GM12878 (cell line): ENCODE results near the gene EPRS1.

ENCODE experiments used
- HDAC2 ChIP-seq: fragments of 200-600 bp; sonication (generic); IDR thresholded peaks from 2 replicates; pipeline ENCODE4 v1.6.1; 2017
- JUND ChIP-seq: IDR thresholded peaks from 2 replicates; pipeline ENCODE4 v1.6.1; 2012; ENCODE audit warnings: low read depth, mild to moderate bottlenecking, low read length, improper control_type of control experiment, moderate library complexity
- POLR2A ChIP-seq: IDR thresholded peaks from 2 replicates; pipeline ENCODE4 v1.6.1; 2011; ENCODE audit warnings: low read depth, mild to moderate bottlenecking, low read length
- RFX5 ChIP-seq: IDR thresholded peaks from 2 replicates; pipeline ENCODE4 v1.6.1; 2011; ENCODE audit warnings: low read depth, low read length, improper control_type of control experiment
- ZNF24 ChIP-seq: fragments of 450-650 bp; IDR thresholded peaks from 2 replicates; pipeline ENCODE4 v1.6.1; 2017; ENCODE audit warnings: antibody characterized with exemption, mild to moderate bottlenecking
- TF ChIP-seq, protein P1 (sequence below), 3 experiments: IDR thresholded peaks in 2 of 3; conservative IDR thresholded peaks in 1 of 3; 2 replicates each; pipeline ENCODE4 v1.5.1; 2011; ENCODE audit warnings: low read depth in 3 of 3, low read length in 3 of 3, mild to moderate bottlenecking in 3 of 3, control low read depth in 2 of 3, moderate library complexity in 2 of 3, inconsistent platforms in 1 of 3, mixed read lengths in 1 of 3; ENCODE audit not compliant: control insufficient read depth in 2 of 3, insufficient read depth in 1 of 3; ENCODE audit errors: extremely low read depth in 1 of 3
- TF ChIP-seq, protein P2 (sequence below): fragments of 450-650 bp; IDR thresholded peaks from 2 replicates; pipeline ENCODE4 v1.6.1; 2016; ENCODE audit warnings: mild to moderate bottlenecking, moderate library complexity, borderline replicate concordance
- TF ChIP-seq, protein P3 (sequence below): IDR thresholded peaks from 2 replicates; pipeline ENCODE4 v1.6.1; 2012; ENCODE audit warnings: low read depth, low read length, improper control_type of control experiment

DNA sequence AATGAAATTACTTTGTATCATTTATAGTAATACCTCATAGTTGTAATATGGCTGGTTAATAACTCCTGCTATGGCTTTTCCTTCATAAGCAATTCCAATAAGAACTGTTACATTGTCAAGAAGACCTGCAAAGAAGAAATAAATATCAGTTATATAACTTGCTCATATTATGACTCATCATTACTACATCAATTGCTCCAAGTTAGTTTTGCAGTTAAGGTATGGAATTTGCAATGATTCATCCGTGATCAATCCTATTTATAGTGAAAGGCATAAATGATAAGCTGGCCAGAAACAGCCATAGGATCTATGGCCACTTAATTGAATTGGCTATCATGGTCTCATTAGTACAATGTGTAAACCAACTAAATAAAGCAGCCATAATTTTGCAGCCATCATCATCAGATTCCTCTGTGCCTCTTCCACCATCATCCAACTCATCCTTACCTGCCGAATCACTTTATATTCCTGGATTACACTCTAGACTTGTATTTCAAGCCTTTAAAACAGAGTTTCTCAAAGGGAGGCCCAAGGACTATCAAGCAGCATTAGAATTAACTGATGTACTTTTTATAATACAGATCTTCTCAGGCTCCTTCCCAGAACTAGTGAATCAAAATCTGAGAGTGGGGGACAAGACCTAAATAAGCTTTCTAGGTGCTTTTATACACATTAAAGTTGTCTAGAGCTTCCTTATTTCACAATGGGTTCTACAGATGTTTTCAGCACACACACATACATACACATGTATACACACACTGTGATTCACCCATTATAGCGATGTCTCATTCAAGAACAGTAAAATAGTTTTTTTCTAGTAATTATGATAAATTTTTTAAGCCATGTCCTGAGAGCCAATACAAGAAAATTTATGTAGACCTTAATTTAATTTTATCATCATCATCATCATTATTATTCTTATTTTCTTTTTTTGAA lies 21.2 kb upstream of the EPRS1 start:
- no peak for TF ChIP-seq ZNF24
- no peak for TF ChIP-seq RFX5
- TF ChIP-seq JUND = no peak
- TF ChIP-seq, protein P1, sequence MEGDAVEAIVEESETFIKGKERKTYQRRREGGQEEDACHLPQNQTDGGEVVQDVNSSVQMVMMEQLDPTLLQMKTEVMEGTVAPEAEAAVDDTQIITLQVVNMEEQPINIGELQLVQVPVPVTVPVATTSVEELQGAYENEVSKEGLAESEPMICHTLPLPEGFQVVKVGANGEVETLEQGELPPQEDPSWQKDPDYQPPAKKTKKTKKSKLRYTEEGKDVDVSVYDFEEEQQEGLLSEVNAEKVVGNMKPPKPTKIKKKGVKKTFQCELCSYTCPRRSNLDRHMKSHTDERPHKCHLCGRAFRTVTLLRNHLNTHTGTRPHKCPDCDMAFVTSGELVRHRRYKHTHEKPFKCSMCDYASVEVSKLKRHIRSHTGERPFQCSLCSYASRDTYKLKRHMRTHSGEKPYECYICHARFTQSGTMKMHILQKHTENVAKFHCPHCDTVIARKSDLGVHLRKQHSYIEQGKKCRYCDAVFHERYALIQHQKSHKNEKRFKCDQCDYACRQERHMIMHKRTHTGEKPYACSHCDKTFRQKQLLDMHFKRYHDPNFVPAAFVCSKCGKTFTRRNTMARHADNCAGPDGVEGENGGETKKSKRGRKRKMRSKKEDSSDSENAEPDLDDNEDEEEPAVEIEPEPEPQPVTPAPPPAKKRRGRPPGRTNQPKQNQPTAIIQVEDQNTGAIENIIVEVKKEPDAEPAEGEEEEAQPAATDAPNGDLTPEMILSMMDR (IDR thresholded peaks at IDR 0.05 in 2 of 3, conservative IDR thresholded peaks at IDR 0.05 in 1 of 3; ENCODE audit: control insufficient read depth in 2 of 3, extremely low read depth in 1 of 3, insufficient read depth in 1 of 3, low read depth in 3 of 3, low read length in 3 of 3) = no peak
- no peak for TF ChIP-seq POLR2A
- TF ChIP-seq, protein P2, sequence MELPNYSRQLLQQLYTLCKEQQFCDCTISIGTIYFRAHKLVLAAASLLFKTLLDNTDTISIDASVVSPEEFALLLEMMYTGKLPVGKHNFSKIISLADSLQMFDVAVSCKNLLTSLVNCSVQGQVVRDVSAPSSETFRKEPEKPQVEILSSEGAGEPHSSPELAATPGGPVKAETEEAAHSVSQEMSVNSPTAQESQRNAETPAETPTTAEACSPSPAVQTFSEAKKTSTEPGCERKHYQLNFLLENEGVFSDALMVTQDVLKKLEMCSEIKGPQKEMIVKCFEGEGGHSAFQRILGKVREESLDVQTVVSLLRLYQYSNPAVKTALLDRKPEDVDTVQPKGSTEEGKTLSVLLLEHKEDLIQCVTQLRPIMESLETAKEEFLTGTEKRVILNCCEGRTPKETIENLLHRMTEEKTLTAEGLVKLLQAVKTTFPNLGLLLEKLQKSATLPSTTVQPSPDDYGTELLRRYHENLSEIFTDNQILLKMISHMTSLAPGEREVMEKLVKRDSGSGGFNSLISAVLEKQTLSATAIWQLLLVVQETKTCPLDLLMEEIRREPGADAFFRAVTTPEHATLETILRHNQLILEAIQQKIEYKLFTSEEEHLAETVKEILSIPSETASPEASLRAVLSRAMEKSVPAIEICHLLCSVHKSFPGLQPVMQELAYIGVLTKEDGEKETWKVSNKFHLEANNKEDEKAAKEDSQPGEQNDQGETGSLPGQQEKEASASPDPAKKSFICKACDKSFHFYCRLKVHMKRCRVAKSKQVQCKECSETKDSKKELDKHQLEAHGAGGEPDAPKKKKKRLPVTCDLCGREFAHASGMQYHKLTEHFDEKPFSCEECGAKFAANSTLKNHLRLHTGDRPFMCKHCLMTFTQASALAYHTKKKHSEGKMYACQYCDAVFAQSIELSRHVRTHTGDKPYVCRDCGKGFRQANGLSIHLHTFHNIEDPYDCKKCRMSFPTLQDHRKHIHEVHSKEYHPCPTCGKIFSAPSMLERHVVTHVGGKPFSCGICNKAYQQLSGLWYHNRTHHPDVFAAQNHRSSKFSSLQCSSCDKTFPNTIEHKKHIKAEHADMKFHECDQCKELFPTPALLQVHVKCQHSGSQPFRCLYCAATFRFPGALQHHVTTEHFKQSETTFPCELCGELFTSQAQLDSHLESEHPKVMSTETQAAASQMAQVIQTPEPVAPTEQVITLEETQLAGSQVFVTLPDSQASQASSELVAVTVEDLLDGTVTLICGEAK = no peak
- TF ChIP-seq, protein P3, sequence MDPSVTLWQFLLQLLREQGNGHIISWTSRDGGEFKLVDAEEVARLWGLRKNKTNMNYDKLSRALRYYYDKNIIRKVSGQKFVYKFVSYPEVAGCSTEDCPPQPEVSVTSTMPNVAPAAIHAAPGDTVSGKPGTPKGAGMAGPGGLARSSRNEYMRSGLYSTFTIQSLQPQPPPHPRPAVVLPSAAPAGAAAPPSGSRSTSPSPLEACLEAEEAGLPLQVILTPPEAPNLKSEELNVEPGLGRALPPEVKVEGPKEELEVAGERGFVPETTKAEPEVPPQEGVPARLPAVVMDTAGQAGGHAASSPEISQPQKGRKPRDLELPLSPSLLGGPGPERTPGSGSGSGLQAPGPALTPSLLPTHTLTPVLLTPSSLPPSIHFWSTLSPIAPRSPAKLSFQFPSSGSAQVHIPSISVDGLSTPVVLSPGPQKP = no peak
- TF ChIP-seq HDAC2 = no peak
